IMR-90 (cell line): ENCODE data around the gene MT1A. TPM values are rescaled to one million over a fixed set of nuclear protein-coding genes. Genes with fewer than 3 reads are reported as not detected.

Experiments used
- ATAC-seq: fragments of 200-7000 bp; cut with Tn5 transposase; 2 replicates; pipeline ENCODE4 v1.9.1; 2020; ENCODE audit warnings: low read depth, mild to moderate bottlenecking, moderate library complexity
- BruUV-seq: library from RNA; stranded (reverse); fragments of 400-500 nt; replicated peaks from 2 replicates; lab custom pipeline; 2021; lab: Mats Ljungman, UMichigan
- CTCF ChIA-PET: fragments of 300-600 bp; formaldehyde crosslinking; extraction: SDS; loops from one replicate; lab custom pipeline; 2021; ENCODE audit warnings: antibody characterized with exemption; lab: Yijun Ruan, JAX
- POLR2A ChIA-PET: fragments of 300-600 bp; sonication (Branson Sonifier 250); formaldehyde crosslinking; loops from one replicate; lab custom pipeline; 2022; ENCODE audit warnings: antibody characterized with exemption; ENCODE audit not compliant: unreplicated experiment; lab: Charles Lee
- DNase-seq: peaks from one replicate; pipeline ENCODE4 v3.0.0; 2013
- H2AFZ ChIP-seq: replicated peaks from 2 replicates; pipeline ENCODE3; 2013; ENCODE audit warnings: low read length, mild to moderate bottlenecking; ENCODE audit not compliant: poor library complexity
- H2AK5ac ChIP-seq: 2 replicates; pipeline ENCODE4 v1.6.1; 2013; ENCODE audit warnings: low read depth, low read length, inconsistent platforms
- H2AK9ac ChIP-seq: replicated peaks from 2 replicates; pipeline ENCODE3; 2013; ENCODE audit warnings: mild to moderate bottlenecking, low read depth, low read length, moderate library complexity; ENCODE audit not compliant: poor library complexity
- H2BK120ac ChIP-seq: 2 replicates; pipeline ENCODE4 v1.6.1; 2013; ENCODE audit warnings: low read depth, low read length, inconsistent platforms
- H2BK15ac ChIP-seq: 3 replicates; pipeline ENCODE4 v1.6.1; 2013; ENCODE audit warnings: low read depth, low read length, inconsistent platforms
- H2BK20ac ChIP-seq: 2 replicates; pipeline ENCODE4 v1.6.1; 2013; ENCODE audit warnings: low read depth, mild to moderate bottlenecking, inconsistent platforms, low read length, moderate library complexity
- H2BK5ac ChIP-seq: 2 replicates; pipeline ENCODE4 v1.6.1; 2013; ENCODE audit warnings: mild to moderate bottlenecking, low read depth, low read length, inconsistent platforms; ENCODE audit not compliant: poor library complexity, severe bottlenecking
- H3K14ac ChIP-seq: replicated peaks from 2 replicates; pipeline ENCODE4 v1.6.1; 2013; ENCODE audit warnings: low read depth, low read length, inconsistent platforms
- H3K18ac ChIP-seq: 2 replicates; pipeline ENCODE4 v1.6.1; 2013; ENCODE audit warnings: low read depth, low read length, control low read depth
- H3K23ac ChIP-seq: 2 replicates; pipeline ENCODE4 v1.6.1; 2013; ENCODE audit warnings: low read depth, low read length, inconsistent platforms
- H3K27ac ChIP-seq: 2 replicates; pipeline ENCODE4 v1.5.1; 2013; ENCODE audit warnings: mild to moderate bottlenecking, control low read depth, low read length; ENCODE audit not compliant: insufficient read depth
- H3K27me3 ChIP-seq: 2 replicates; pipeline ENCODE4 v1.6.1; 2013; ENCODE audit warnings: low read length; ENCODE audit not compliant: control insufficient read depth, insufficient read depth
- H3K36me3 ChIP-seq: 2 replicates; pipeline ENCODE4 v1.6.1; 2013; ENCODE audit warnings: low read length, mixed read lengths; ENCODE audit not compliant: control insufficient read depth, insufficient read depth
- H3K4ac ChIP-seq: 2 replicates; pipeline ENCODE4 v1.6.1; 2013; ENCODE audit warnings: low read depth, low read length, inconsistent platforms
- H3K4me1 ChIP-seq: 2 replicates; pipeline ENCODE4 v1.6.1; 2013; ENCODE audit warnings: low read length, mixed read lengths; ENCODE audit not compliant: control insufficient read depth, insufficient read depth
- H3K4me2 ChIP-seq: 2 replicates; pipeline ENCODE4 v1.6.1; 2013; ENCODE audit warnings: low read depth, mild to moderate bottlenecking, control low read depth, low read length, moderate library complexity
- H3K4me3 ChIP-seq: 2 replicates; pipeline ENCODE4 v1.5.1; 2013; ENCODE audit warnings: low read depth, mild to moderate bottlenecking, control low read depth, low read length, moderate library complexity; ENCODE audit not compliant: insufficient read depth
- H3K56ac ChIP-seq: 2 replicates; pipeline ENCODE4 v1.6.1; 2013; ENCODE audit warnings: low read length, inconsistent platforms; ENCODE audit not compliant: insufficient read depth; ENCODE audit errors: extremely low read depth
- H3K79me1 ChIP-seq, 2 experiments: 2 replicates each; pipeline ENCODE4 v1.6.1; 2013; ENCODE audit warnings: low read length in 2 of 2, inconsistent platforms in 1 of 2, low read depth in 1 of 2
- H3K9ac ChIP-seq: 2 replicates; pipeline ENCODE4 v1.6.1; 2013; ENCODE audit warnings: low read depth, low read length, control low read depth
- H3K9me1 ChIP-seq: 2 replicates; pipeline ENCODE4 v1.6.1; 2013; ENCODE audit warnings: low read length, inconsistent platforms; ENCODE audit not compliant: insufficient read depth
- H3K9me3 ChIP-seq: 2 replicates; pipeline ENCODE4 v1.6.1; 2013; ENCODE audit warnings: low read length; ENCODE audit not compliant: control insufficient read depth, insufficient read depth
- H4K20me1 ChIP-seq: 2 replicates; pipeline ENCODE4 v1.6.1; 2013; ENCODE audit warnings: low read length, inconsistent platforms; ENCODE audit not compliant: insufficient read depth
- H4K5ac ChIP-seq: 2 replicates; pipeline ENCODE4 v1.6.1; 2013; ENCODE audit warnings: mild to moderate bottlenecking, low read depth, low read length, control low read depth
- H4K8ac ChIP-seq, 2 experiments: 2 replicates each; pipeline ENCODE4 v1.6.1; 2013; ENCODE audit warnings: low read depth in 2 of 2, low read length in 2 of 2, control low read depth in 1 of 2, inconsistent platforms in 1 of 2
- H4K91ac ChIP-seq: 2 replicates; pipeline ENCODE4 v1.6.1; 2013; ENCODE audit warnings: low read depth, low read length, inconsistent platforms; ENCODE audit not compliant: insufficient read depth
- BHLHE40 ChIP-seq: fragments of 150-350 bp; IDR thresholded peaks from 2 replicates; pipeline ENCODE4 v1.6.1; 2016; ENCODE audit warnings: mild to moderate bottlenecking, low read depth, low read length
- CEBPB ChIP-seq: IDR thresholded peaks from 2 replicates; pipeline ENCODE4 v1.6.1; 2012; ENCODE audit warnings: low read depth, low read length, improper control_type of control experiment
- FOS ChIP-seq: fragments of 150-350 bp; IDR thresholded peaks from 2 replicates; pipeline ENCODE4 v1.6.1; 2016; ENCODE audit warnings: low read depth, low read length
- MAZ ChIP-seq: IDR thresholded peaks from 2 replicates; pipeline ENCODE4 v1.6.1; 2012; ENCODE audit warnings: low read depth, mild to moderate bottlenecking, low read length, improper control_type of control experiment, moderate library complexity, borderline replicate concordance
- NFE2L2 ChIP-seq: fragments of 150-350 bp; IDR thresholded peaks from 2 replicates; pipeline ENCODE4 v1.6.1; 2016; ENCODE audit warnings: low read depth, mild to moderate bottlenecking, low read length
- RAD21 ChIP-seq: IDR thresholded peaks from 2 replicates; pipeline ENCODE4 v1.6.1; 2012; ENCODE audit warnings: low read length, improper control_type of control experiment
- WGBS, 2 experiments: methylation state at CpG; one replicate each; pipeline versions ENCODE4 v1.1.5 to v1.1.7; 2013; ENCODE audit warnings: missing lambda C conversion rate in 2 of 2; ENCODE audit not compliant: insufficient read length in 1 of 2; ENCODE audit errors: extremely low coverage in 2 of 2; 5-methylcytosine and 5-hydroxymethylcytosine counted together
- dilution Hi-C: fragments of 300-500 bp; cut with HindIII; formaldehyde crosslinking; loops from one replicate; pipeline ENCODE4 v1.14.3; 2018; ENCODE audit warnings: low sequenced_read_pairs; ENCODE audit not compliant: unreplicated experiment
- in situ Hi-C: fragments of 300-500 bp; cut with MboI; formaldehyde crosslinking; loops from 3 replicates; pipeline ENCODE4 v1.14.3; 2019; ENCODE audit warnings: low sequenced_read_pairs, inconsistent platforms, mixed read lengths
- intact Hi-C: fragments of 100-400 bp; cut with micrococcal nuclease; formaldehyde crosslinking; loops from 2 replicates; pipeline ENCODE4 v1.10.0; 2022
- polyA plus RNA-seq, 3 experiments: library from polyadenylated mRNA; depleted of rRNA; stranded (reverse); fragments of >200 nt; gene quantifications; 2 replicates each; pipeline ENCODE4 v1.2.3, GENCODE V29; 2012; ENCODE audit warnings: low replicate concordance in 1 of 3
- total RNA-seq: library from RNA; depleted of rRNA; stranded (reverse); fragments of >200 nt; gene quantifications from 2 replicates; pipeline ENCODE4 v1.2.3, GENCODE V29; 2012
- TF ChIP-seq, protein P1 (sequence below): conservative IDR thresholded peaks from 2 replicates; pipeline ENCODE4 v1.5.1; 2012; ENCODE audit warnings: mild to moderate bottlenecking, low read depth, low read length, improper control_type of control experiment

MT1A gene
- total and polyA plus RNA-seq, 2 of the 4 experiments (the other 2 are of a cell fraction): 1.6 TPM; not detected in 1

DNA sequence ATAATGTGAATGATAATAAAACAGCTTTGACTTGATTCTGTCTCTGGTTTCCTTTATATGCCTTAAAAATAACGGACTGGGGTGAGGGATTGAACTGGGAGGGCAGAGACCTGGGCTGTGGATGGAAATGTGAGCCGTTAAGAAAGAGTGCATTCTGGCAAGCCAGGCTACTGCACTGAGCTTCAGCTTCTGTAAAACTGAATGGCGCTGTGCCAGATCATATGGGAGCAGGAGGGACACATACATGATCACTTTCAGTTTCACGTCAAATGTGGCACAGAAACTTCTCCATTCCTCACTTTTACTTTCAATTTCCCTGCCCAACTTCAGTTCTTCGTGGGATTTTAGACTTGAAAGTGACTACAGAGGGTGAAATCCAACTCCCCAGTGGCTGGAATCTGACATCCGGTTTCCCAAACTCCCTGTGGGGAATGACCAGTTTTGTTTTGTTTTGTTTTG is 29.0 kb upstream of the MT1A start:
- intact Hi-C loops (loop anchor here (2.0 to 10.0 kb wide), 4 partner anchors 17 to 255 kb away; partner anchors contain the start of gene MT1X), in situ Hi-C loops (no loop called here), dilution Hi-C loops (no loop called here)
- H3K23ac ChIP-seq: peak overlapping the region; percentile 98
- peak; percentile 7 for ATAC-seq
- peak overlapping the region; percentile 40 for H3K18ac ChIP-seq
- H3K9ac ChIP-seq: peak overlapping the region; percentile 65
- H2AFZ ChIP-seq: peak overlapping the region; percentile 54
- BruUV-seq: no TSS peak
- H3K9me1 ChIP-seq: peaks cover 22% of the 10 kb centered on the region
- peak overlapping the region; percentile 12; the same call in 1 of the 2 replicates for H4K5ac ChIP-seq
- peak overlapping the region; percentile 82 for H3K14ac ChIP-seq
- peak overlapping the region; percentile 78 for H3K56ac ChIP-seq
- peak overlapping the region; percentile 63 for H2BK15ac ChIP-seq
- POLR2A ChIA-PET: no interaction called here
- H4K20me1 ChIP-seq: peaks cover 11% of the 10 kb centered on the region
- peak overlapping the region; percentile 36 to 81 for H4K8ac ChIP-seq
- peak overlapping the region; percentile 91 for H2AK5ac ChIP-seq
- H2BK20ac ChIP-seq: peak overlapping the region; percentile 74
- peak overlapping the region; percentile 92 for H3K4ac ChIP-seq
- peaks cover 2 to 53% of the 10 kb centered on the region in 2 experiments; a peak in 3 of 4 replicates for H3K79me1 ChIP-seq
- H4K91ac ChIP-seq: peak overlapping the region; percentile 83
- no peaks in the 10 kb centered on the region for H3K9me3 ChIP-seq
- H3K4me2 ChIP-seq: peak overlapping the region; percentile 78
- 0% methylated on average over 2 of the region's 6 CpGs; no CpG with 5 or more reads in 1 of the 2 experiments for WGBS, 2 experiments
- H2BK5ac ChIP-seq: peak overlapping the region; percentile 98
- peak overlapping the region; percentile 63 for H3K27ac ChIP-seq
- no peaks in the 10 kb centered on the region for H3K36me3 ChIP-seq
- H3K4me1 ChIP-seq: peaks cover 30% of the 10 kb centered on the region
- CTCF ChIA-PET: no interaction called here
- H2AK9ac ChIP-seq: peak overlapping the region; percentile 83
- H3K27me3 ChIP-seq: no peaks in the 10 kb centered on the region
- H3K4me3 ChIP-seq: peak overlapping the region; percentile 72
- peak; percentile 92 for DNase-seq
- H2BK120ac ChIP-seq: peak overlapping the region; percentile 92
- TF ChIP-seq RAD21 (peak; percentile 5; the same call in 1 of the 2 replicates), BHLHE40 (no peak), MAZ (no peak), CEBPB (0 out of 2 replicates have a peak, but pooled peaks have one; percentile 23), NFE2L2 (0 out of 2 replicates have a peak, but pooled peaks have one; percentile 1), FOS (no peak; the same call in 1 of the 2 replicates)
- TF ChIP-seq, protein P1, sequence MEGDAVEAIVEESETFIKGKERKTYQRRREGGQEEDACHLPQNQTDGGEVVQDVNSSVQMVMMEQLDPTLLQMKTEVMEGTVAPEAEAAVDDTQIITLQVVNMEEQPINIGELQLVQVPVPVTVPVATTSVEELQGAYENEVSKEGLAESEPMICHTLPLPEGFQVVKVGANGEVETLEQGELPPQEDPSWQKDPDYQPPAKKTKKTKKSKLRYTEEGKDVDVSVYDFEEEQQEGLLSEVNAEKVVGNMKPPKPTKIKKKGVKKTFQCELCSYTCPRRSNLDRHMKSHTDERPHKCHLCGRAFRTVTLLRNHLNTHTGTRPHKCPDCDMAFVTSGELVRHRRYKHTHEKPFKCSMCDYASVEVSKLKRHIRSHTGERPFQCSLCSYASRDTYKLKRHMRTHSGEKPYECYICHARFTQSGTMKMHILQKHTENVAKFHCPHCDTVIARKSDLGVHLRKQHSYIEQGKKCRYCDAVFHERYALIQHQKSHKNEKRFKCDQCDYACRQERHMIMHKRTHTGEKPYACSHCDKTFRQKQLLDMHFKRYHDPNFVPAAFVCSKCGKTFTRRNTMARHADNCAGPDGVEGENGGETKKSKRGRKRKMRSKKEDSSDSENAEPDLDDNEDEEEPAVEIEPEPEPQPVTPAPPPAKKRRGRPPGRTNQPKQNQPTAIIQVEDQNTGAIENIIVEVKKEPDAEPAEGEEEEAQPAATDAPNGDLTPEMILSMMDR: 0 out of 2 replicates have a peak, but pooled peaks have one; percentile 24
